Left forelimb (tissue), 1 donor: ENCODE data around the gene GALR1.

Source experiments
- DNase-seq: peaks from one replicate; pipeline ENCODE4 v3.0.0-alpha.2; 2018; ENCODE audit warnings: low spot score

Gene GALR1

DNA sequence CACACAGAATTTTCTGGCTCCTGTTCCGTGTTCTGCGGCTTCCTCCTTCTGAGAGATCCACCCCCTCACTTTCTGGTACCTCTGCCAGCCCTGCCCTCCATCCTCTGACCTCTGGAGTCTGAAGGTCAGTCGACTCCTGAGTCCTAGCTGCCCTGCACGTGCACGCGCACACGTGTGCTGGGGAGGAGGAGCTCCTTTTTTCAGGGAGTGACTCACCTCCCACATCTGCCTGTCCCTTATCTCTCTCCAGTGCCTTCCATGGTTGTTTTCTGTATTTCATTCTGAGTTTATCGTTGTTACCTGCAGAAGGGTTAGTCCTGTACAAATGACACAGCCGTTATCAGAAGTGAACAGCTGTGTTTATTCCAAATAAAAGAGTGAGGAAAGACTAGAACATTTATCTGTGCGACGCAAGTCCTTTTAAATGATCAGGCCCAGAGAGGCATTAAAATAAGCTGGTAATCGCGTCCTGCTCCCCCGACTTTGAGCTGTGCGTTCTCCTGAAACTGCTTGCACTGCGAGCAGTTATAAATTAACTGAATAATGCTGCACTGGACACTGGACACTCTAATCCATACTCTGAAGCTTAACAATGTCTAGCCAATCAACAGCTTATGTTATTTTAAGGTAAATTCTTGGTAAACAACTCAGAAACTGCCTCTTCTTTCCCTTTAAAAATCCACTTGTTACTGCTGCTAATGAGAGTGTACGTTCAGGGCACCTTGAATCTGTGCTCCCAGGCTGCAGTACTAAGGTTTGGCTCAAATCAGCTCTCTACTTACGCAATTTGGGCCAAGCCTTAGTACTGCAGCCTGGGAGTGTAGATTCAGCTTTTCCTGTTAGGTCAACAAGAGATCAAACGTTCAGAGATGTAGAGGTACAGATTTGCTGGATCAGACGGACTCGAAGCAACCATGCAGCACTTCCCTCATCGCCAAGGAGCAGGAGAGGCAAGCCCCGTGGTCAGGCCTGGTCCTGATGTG lies 72.5 kb downstream of the GALR1 start:
- no peak for DNase-seq

- no peak for DNase-seq
These were observed 74.1 kb downstream of the GALR1 start for GRCh38 chr18:77323640-77324299.
